PC-9 (cell line): Measurements from ENCODE around the gene ADCY4.

ENCODE experiments used
- EZH2 ChIP-seq: fragments of 200-600 bp; sonication (generic); IDR thresholded peaks from 2 replicates; pipeline ENCODE4 v1.8.0; 2017; ENCODE audit warnings: antibody characterized with exemption, low read depth
- TF ChIP-seq, protein P1 (sequence below): fragments of 200-600 bp; sonication (generic); conservative IDR thresholded peaks from 2 replicates; pipeline ENCODE4 v1.6.1; 2017; ENCODE audit warnings: mixed run types, antibody characterized with exemption, mild to moderate bottlenecking, moderate library complexity

- TF ChIP-seq, protein P1, sequence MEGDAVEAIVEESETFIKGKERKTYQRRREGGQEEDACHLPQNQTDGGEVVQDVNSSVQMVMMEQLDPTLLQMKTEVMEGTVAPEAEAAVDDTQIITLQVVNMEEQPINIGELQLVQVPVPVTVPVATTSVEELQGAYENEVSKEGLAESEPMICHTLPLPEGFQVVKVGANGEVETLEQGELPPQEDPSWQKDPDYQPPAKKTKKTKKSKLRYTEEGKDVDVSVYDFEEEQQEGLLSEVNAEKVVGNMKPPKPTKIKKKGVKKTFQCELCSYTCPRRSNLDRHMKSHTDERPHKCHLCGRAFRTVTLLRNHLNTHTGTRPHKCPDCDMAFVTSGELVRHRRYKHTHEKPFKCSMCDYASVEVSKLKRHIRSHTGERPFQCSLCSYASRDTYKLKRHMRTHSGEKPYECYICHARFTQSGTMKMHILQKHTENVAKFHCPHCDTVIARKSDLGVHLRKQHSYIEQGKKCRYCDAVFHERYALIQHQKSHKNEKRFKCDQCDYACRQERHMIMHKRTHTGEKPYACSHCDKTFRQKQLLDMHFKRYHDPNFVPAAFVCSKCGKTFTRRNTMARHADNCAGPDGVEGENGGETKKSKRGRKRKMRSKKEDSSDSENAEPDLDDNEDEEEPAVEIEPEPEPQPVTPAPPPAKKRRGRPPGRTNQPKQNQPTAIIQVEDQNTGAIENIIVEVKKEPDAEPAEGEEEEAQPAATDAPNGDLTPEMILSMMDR: no peak
- no peak for TF ChIP-seq EZH2
Measured at GRCh38 chr14:24291446-24292117, 43.3 kb downstream of the ADCY4 start.
